Ecto neural progenitor cell (in vitro differentiated cells): ENCODE measurements around the gene MCM8.

Source experiments
- DNase-seq: peaks from one replicate; pipeline ENCODE4 v3.0.0-alpha.2; 2018; ENCODE audit warnings: low spot score

The MCM8 gene

GRCh38 chr20:6044115-6044514 lies 93.7 kb downstream of the MCM8 start:
- no peak for DNase-seq

- DNase-seq: no peak
These were observed 95.1 kb downstream of the MCM8 start for GRCh38 chr20:6045566-6045965.

- no peak for DNase-seq
These were observed 96.0 kb downstream of the MCM8 start for GRCh38 chr20:6046432-6046831.

GRCh38 chr20:6048391-6048790 lies 97.9 kb downstream of the MCM8 start:
- DNase-seq: no peak
